WI38 (cell line): ENCODE measurements around the gene EPHA3.

ENCODE experiments used
- H3K4me3 ChIP-seq: 2 replicates; pipeline ENCODE4 v1.5.1; 2011; ENCODE audit warnings: low read depth, mild to moderate bottlenecking, control low read depth, low read length
- CTCF ChIP-seq: IDR thresholded peaks from 2 replicates; pipeline ENCODE4 v1.5.1; 2012; ENCODE audit warnings: low read depth, mild to moderate bottlenecking, control low read depth, low read length

EPHA3 gene

GRCh38 chr3:89108291-89108550 lies 800 bp downstream of the EPHA3 start:
- no peak overlapping the region for H3K4me3 ChIP-seq
- no peak for TF ChIP-seq CTCF

GRCh38 chr3:89113344-89113743 lies 5.9 kb downstream of the EPHA3 start:
- no peak overlapping the region for H3K4me3 ChIP-seq
- no peak for TF ChIP-seq CTCF

- no peak for TF ChIP-seq CTCF
- no peak overlapping the region for H3K4me3 ChIP-seq
Measured at GRCh38 chr3:89113893-89114840, 6.7 kb downstream of the EPHA3 start.

DNA sequence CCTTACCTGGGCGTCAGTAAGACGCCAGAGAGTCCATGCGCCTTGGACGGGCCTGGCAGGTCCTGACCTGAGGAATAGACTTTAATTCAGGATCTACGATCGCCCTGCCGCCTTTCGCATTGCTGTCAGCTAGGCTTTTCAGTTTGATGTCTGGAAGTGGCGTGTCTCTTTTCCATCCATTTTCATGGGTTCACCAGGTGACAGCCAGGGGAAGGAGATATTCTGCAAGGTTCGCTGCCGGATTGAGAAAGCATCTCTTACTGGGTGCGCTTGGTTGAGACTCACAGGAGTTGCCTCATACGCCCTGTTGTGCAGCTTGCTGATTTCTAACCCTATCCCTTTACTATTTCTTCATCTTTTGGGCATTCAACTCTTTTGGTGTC lies 7.4 kb downstream of the EPHA3 start:
- no peak for TF ChIP-seq CTCF
- no peak overlapping the region for H3K4me3 ChIP-seq

DNA sequence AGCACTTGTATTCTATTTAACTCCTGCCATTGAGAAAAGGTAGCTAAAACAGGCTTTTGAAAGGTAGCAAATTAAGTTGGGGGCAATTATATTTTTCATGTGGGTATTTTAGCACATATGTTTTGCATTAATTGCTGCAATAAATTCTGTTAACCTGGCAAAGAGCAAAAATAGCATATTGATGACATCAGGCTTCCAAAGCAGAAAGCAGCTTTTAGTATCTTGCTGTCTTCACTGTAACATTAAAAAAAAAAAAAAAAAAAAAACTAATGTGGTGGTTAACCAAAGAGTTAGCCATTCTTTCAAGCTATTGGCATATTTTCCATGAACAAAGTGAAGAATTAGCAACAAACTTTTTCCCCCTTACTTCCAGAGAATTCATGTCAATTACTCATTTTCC lies 9.1 kb downstream of the EPHA3 start:
- TF ChIP-seq CTCF: no peak
- no peak overlapping the region for H3K4me3 ChIP-seq

- H3K4me3 ChIP-seq: no peak overlapping the region
- no peak for TF ChIP-seq CTCF
Measured at GRCh38 chr3:89138048-89138447, 30.6 kb downstream of the EPHA3 start.

DNA sequence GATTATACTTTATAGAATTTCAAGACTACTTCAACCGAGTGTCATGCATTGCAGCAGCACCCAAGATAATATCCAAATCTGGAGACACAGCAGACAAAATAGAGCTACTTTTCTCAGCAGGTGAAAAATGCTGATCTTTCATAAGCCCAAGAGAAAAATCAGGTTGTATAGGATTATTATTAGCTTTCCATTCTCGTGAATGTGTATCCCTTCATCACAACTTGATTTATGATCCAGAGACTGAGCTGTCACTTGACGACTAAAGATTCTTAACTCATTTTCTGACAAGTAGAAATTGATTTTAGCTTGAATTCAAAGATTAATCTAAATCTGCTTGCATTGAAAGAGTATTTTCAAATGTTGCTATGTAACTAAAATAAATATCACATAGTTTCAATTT lies 32.4 kb downstream of the EPHA3 start:
- TF ChIP-seq CTCF: no peak
- no peak overlapping the region for H3K4me3 ChIP-seq
